ENCODE data around the gene RSBN1.

RSBN1 gene

GRCh38 chr1:113782406-113782805 is 29.9 kb downstream of the RSBN1 start:
- no peak for TF ChIP-seq POLR2A (IDR thresholded peaks at IDR 0.05; ENCODE audit: low read depth, low read length)
- peak; percentile 62 for FAIRE-seq
- DNase-seq (ENCODE audit: insufficient read length, low spot score) = no peak

- DNase-seq (ENCODE audit: insufficient read length, low spot score) = no peak
- FAIRE-seq = peak; percentile 66
Measured at GRCh38 chr1:113780374-113781146, 31.7 kb downstream of the RSBN1 start.

GRCh38 chr1:113779542-113779941 is 32.7 kb downstream of the RSBN1 start:
- no peak for FAIRE-seq
- DNase-seq (ENCODE audit: insufficient read length, low spot score) = no peak

More at GRCh38 chr1:113780374-113781146, 31.7 kb downstream of the RSBN1 start:
- TF ChIP-seq POLR2A (IDR thresholded peaks at IDR 0.05; ENCODE audit: low read depth, low read length) = no peak

GRCh38 chr1:113777561-113777960 is 34.7 kb downstream of the RSBN1 start:
- no peak for TF ChIP-seq POLR2A (IDR thresholded peaks at IDR 0.05; ENCODE audit: low read depth, low read length)
- DNase-seq (ENCODE audit: insufficient read length, low spot score) (no peak), FAIRE-seq (no peak)

More at GRCh38 chr1:113779542-113779941, 32.7 kb downstream of the RSBN1 start:
- TF ChIP-seq POLR2A (IDR thresholded peaks at IDR 0.05; ENCODE audit: low read depth, low read length) = no peak

- FAIRE-seq (no peak), DNase-seq (ENCODE audit: insufficient read length, low spot score) (no peak)
- TF ChIP-seq POLR2A (IDR thresholded peaks at IDR 0.05; ENCODE audit: low read depth, low read length) = no peak
Measured at GRCh38 chr1:113770031-113770430, 42.2 kb downstream of the RSBN1 start.

GRCh38 chr1:113769601-113769970 is 42.7 kb downstream of the RSBN1 start:
- no peak for TF ChIP-seq POLR2A (IDR thresholded peaks at IDR 0.05; ENCODE audit: low read depth, low read length)
- no peak for DNase-seq (ENCODE audit: insufficient read length, low spot score)
- FAIRE-seq = no peak

GRCh38 chr1:113768916-113769600 is 43.2 kb downstream of the RSBN1 start:
- DNase-seq (ENCODE audit: insufficient read length, low spot score) (no peak), FAIRE-seq (no peak)
- no peak for TF ChIP-seq POLR2A (IDR thresholded peaks at IDR 0.05; ENCODE audit: low read depth, low read length)

GRCh38 chr1:113765306-113766230 is 46.7 kb downstream of the RSBN1 start:
- TF ChIP-seq POLR2A (IDR thresholded peaks at IDR 0.05; ENCODE audit: low read depth, low read length) = no peak
- DNase-seq (ENCODE audit: insufficient read length, low spot score) (no peak), FAIRE-seq (no peak)

- TF ChIP-seq POLR2A (IDR thresholded peaks at IDR 0.05; ENCODE audit: low read depth, low read length) = no peak
- no peak for DNase-seq (ENCODE audit: insufficient read length, low spot score)
- no peak for FAIRE-seq
Measured at GRCh38 chr1:113763661-113764060, 48.6 kb downstream of the RSBN1 start.

GRCh38 chr1:113761937-113762336 is 50.3 kb downstream of the RSBN1 start:
- TF ChIP-seq POLR2A (IDR thresholded peaks at IDR 0.05; ENCODE audit: low read depth, low read length) = no peak
- DNase-seq (ENCODE audit: insufficient read length, low spot score) (no peak), FAIRE-seq (no peak)

- DNase-seq (ENCODE audit: insufficient read length, low spot score) (no peak), FAIRE-seq (peak; percentile 50)
- no peak for TF ChIP-seq POLR2A (IDR thresholded peaks at IDR 0.05; ENCODE audit: low read depth, low read length)
Measured at GRCh38 chr1:113760102-113761080, 51.9 kb downstream of the RSBN1 start.

- FAIRE-seq (peak; percentile 97), DNase-seq (ENCODE audit: insufficient read length, low spot score) (peak; percentile 79)
- peak; percentile 67 for TF ChIP-seq POLR2A (IDR thresholded peaks at IDR 0.05; ENCODE audit: low read depth, low read length)
Measured at GRCh38 chr1:113759333-113760101, 52.8 kb downstream of the RSBN1 start, which contains the start of gene PHTF1. Gene PHTF1 (minus strand): TSS chr1:113759486. CDS start chr1:113758703, 783 bp downstream.
